Rectal smooth muscle tissue (tissue), 1 donor: ENCODE results near the gene SGK2.

Source experiments
- H3K27ac ChIP-seq: one replicate; pipeline ENCODE4 v1.7.0; 2013; ENCODE audit warnings: low read depth, low read length, inconsistent platforms
- H3K27me3 ChIP-seq: one replicate; pipeline ENCODE4 v1.7.0; 2013; ENCODE audit warnings: low read length; ENCODE audit not compliant: control insufficient read depth, insufficient read depth
- H3K36me3 ChIP-seq: one replicate; pipeline ENCODE4 v1.7.0; 2013; ENCODE audit warnings: low read length; ENCODE audit not compliant: control insufficient read depth, insufficient read depth
- H3K4me1 ChIP-seq: one replicate; pipeline ENCODE4 v1.7.0; 2013; ENCODE audit warnings: low read length; ENCODE audit not compliant: control insufficient read depth, insufficient read depth
- H3K4me3 ChIP-seq: one replicate; pipeline ENCODE4 v1.7.0; 2013; ENCODE audit warnings: low read length
- H3K9ac ChIP-seq: one replicate; pipeline ENCODE4 v1.7.0; 2013; ENCODE audit warnings: low read length

The SGK2 gene

GRCh38 chr20:43529457-43530153, 29.2 kb upstream of the SGK2 start:
- Histone ChIP-seq H3K4me1 (no peaks in the 10 kb centered on the region), H3K27me3 (no peaks in the 10 kb centered on the region), H3K4me3 (no peak overlapping the region), H3K27ac (no peak overlapping the region), H3K9ac (no peak overlapping the region), H3K36me3 (peaks cover 3% of the 10 kb centered on the region)

GRCh38 chr20:43530321-43531090, 28.3 kb upstream of the SGK2 start:
- no peak overlapping the region for H3K4me3 ChIP-seq
- peaks cover 3% of the 10 kb centered on the region for H3K36me3 ChIP-seq
- no peaks in the 10 kb centered on the region for H3K4me1 ChIP-seq
- no peak overlapping the region for H3K27ac ChIP-seq
- no peaks in the 10 kb centered on the region for H3K27me3 ChIP-seq
- no peak overlapping the region for H3K9ac ChIP-seq

GRCh38 chr20:43531091-43531443, 27.8 kb upstream of the SGK2 start:
- Histone ChIP-seq H3K36me3 (peaks cover 3% of the 10 kb centered on the region), H3K9ac (no peak overlapping the region), H3K27ac (no peak overlapping the region), H3K27me3 (no peaks in the 10 kb centered on the region), H3K4me1 (no peaks in the 10 kb centered on the region), H3K4me3 (no peak overlapping the region)

- Histone ChIP-seq H3K27me3 (no peaks in the 10 kb centered on the region), H3K4me1 (no peaks in the 10 kb centered on the region), H3K27ac (no peak overlapping the region), H3K4me3 (no peak overlapping the region), H3K36me3 (peaks cover 7% of the 10 kb centered on the region), H3K9ac (no peak overlapping the region)
Observed at GRCh38 chr20:43532416-43533055, 26.3 kb upstream of the SGK2 start.

- no peaks in the 10 kb centered on the region for H3K27me3 ChIP-seq
- no peak overlapping the region for H3K4me3 ChIP-seq
- peaks cover 7% of the 10 kb centered on the region for H3K36me3 ChIP-seq
- no peak overlapping the region for H3K9ac ChIP-seq
- no peaks in the 10 kb centered on the region for H3K4me1 ChIP-seq
- H3K27ac ChIP-seq = no peak overlapping the region
Observed at GRCh38 chr20:43533060-43533459, 25.8 kb upstream of the SGK2 start.

GRCh38 chr20:43534016-43534415, 24.8 kb upstream of the SGK2 start:
- no peak overlapping the region for H3K9ac ChIP-seq
- H3K4me3 ChIP-seq = no peak overlapping the region
- peaks cover 7% of the 10 kb centered on the region for H3K36me3 ChIP-seq
- no peaks in the 10 kb centered on the region for H3K27me3 ChIP-seq
- H3K27ac ChIP-seq = no peak overlapping the region
- H3K4me1 ChIP-seq = no peaks in the 10 kb centered on the region

- H3K4me1 ChIP-seq = no peaks in the 10 kb centered on the region
- H3K36me3 ChIP-seq = peaks cover 7% of the 10 kb centered on the region
- no peak overlapping the region for H3K27ac ChIP-seq
- no peaks in the 10 kb centered on the region for H3K27me3 ChIP-seq
- H3K4me3 ChIP-seq = no peak overlapping the region
- no peak overlapping the region for H3K9ac ChIP-seq
Observed at GRCh38 chr20:43534791-43535350, 24.0 kb upstream of the SGK2 start.

- Histone ChIP-seq H3K36me3 (peaks cover 7% of the 10 kb centered on the region), H3K9ac (no peak overlapping the region), H3K4me3 (no peak overlapping the region), H3K27me3 (no peaks in the 10 kb centered on the region), H3K27ac (no peak overlapping the region), H3K4me1 (no peaks in the 10 kb centered on the region)
Observed at GRCh38 chr20:43535370-43536004, 23.3 kb upstream of the SGK2 start.

- Histone ChIP-seq H3K27ac (no peak overlapping the region), H3K36me3 (peaks cover 10% of the 10 kb centered on the region), H3K4me1 (no peaks in the 10 kb centered on the region), H3K4me3 (no peak overlapping the region), H3K9ac (no peak overlapping the region), H3K27me3 (no peaks in the 10 kb centered on the region)
Observed at GRCh38 chr20:43536041-43536816, 22.6 kb upstream of the SGK2 start.

- Histone ChIP-seq H3K27ac (no peak overlapping the region), H3K36me3 (peaks cover 10% of the 10 kb centered on the region), H3K27me3 (no peaks in the 10 kb centered on the region), H3K4me3 (no peak overlapping the region), H3K9ac (no peak overlapping the region), H3K4me1 (no peaks in the 10 kb centered on the region)
Observed at GRCh38 chr20:43536817-43537440, 21.9 kb upstream of the SGK2 start.
